Ectodermal cell (in vitro differentiated cells): ENCODE measurements around the gene ARSB.
"Not testable (repeated sequence)": the region's sequence is repeated elsewhere in the genome, so short reads cannot be mapped to it uniquely, and the experiment has no call there.

ENCODE experiments used
- H3K27ac ChIP-seq: 2 replicates; pipeline ENCODE4 v1.7.0; 2013; ENCODE audit warnings: mild to moderate bottlenecking, low read depth, low read length; ENCODE audit not compliant: insufficient read depth, poor library complexity, severe bottlenecking
- H3K27me3 ChIP-seq: 2 replicates; pipeline ENCODE4 v1.7.0; 2013; ENCODE audit warnings: mild to moderate bottlenecking, low read length; ENCODE audit not compliant: insufficient read depth, control insufficient read depth, poor library complexity, severe bottlenecking
- H3K36me3 ChIP-seq: one replicate; pipeline ENCODE4 v1.7.0; 2013; ENCODE audit warnings: low read length; ENCODE audit not compliant: control insufficient read depth, insufficient read depth
- H3K4me1 ChIP-seq: one replicate; pipeline ENCODE4 v1.7.0; 2013; ENCODE audit warnings: low read length; ENCODE audit not compliant: control insufficient read depth, insufficient read depth
- H3K4me3 ChIP-seq: 2 replicates; pipeline ENCODE4 v1.7.0; 2013; ENCODE audit warnings: low read depth, low read length, control low read depth; ENCODE audit not compliant: insufficient read depth
- H3K9me3 ChIP-seq: 2 replicates; pipeline ENCODE4 v1.7.0; 2013; ENCODE audit warnings: mild to moderate bottlenecking, low read length, moderate library complexity; ENCODE audit not compliant: control insufficient read depth
- WGBS, 2 experiments: methylation state at CpG; one replicate each; pipeline ENCODE4 v1.1.7; 2013; ENCODE audit warnings: missing lambda C conversion rate in 2 of 2; 5-methylcytosine and 5-hydroxymethylcytosine counted together

ARSB gene

DNA sequence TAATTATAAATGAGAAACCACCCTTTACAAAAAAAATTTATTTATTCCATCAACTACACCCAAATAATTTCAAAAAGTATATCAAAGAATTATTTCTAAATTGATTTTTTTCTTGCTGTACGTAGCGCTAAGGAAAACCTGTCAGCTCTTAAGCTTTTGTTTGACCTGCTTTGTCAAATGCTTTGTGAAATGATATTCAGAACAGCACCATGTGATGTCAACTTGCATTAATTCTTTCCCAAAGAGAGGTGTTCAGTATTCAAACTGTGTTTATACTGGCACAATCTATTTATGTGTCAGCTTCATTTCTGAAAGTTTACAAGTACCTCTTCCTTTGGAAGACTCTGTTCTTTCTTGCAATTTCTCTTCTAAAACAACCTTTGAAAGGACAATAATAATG is 12.0 kb upstream of the ARSB start:
- H3K36me3 ChIP-seq, result no peaks in the 10 kb centered on the region
- no peaks in the 10 kb centered on the region for H3K4me1 ChIP-seq
- H3K9me3 ChIP-seq, result no peaks in the 10 kb centered on the region
- no peak overlapping the region for H3K4me3 ChIP-seq
- WGBS, 2 experiments, result 91 to 96% methylated on average over 2 of the region's 2 CpGs
- no peak overlapping the region for H3K27ac ChIP-seq
- H3K27me3 ChIP-seq, result no peaks in the 10 kb centered on the region

DNA sequence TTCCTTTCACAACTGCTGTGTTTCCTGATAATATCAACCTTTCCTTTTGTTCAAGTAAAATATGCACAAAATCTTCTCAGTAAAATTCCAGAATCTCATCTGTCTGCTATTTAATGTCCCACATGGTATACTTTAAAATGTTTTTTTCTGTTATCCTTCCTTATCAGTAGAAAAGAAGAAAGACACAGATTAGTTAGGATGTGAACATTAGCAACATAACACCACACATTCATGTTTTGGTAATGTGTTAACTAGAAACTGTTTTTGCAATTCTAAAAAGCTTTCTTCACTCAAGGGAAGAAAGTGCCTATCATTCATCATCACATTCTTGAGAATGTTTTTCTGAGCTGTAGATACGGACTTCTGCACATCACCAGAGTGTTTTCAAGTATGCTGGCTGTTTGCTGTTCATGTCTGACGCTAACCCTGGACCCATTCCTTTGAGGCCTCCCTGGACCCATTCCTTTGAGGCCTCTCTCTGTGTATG is 10.5 kb upstream of the ARSB start:
- Histone ChIP-seq H3K4me1 (no peaks in the 10 kb centered on the region), H3K9me3 (no peaks in the 10 kb centered on the region), H3K36me3 (no peaks in the 10 kb centered on the region), H3K4me3 (no peak overlapping the region), H3K27ac (no peak overlapping the region), H3K27me3 (no peaks in the 10 kb centered on the region)
- 87 to 96% methylated on average over 2 of the region's 2 CpGs for WGBS, 2 experiments

GRCh38 chr5:78993165-78993564 is 8.1 kb upstream of the ARSB start:
- Histone ChIP-seq H3K27me3 (no peaks in the 10 kb centered on the region), H3K36me3 (no peaks in the 10 kb centered on the region), H3K4me1 (no peaks in the 10 kb centered on the region), H3K4me3 (no peak overlapping the region), H3K9me3 (no peaks in the 10 kb centered on the region), H3K27ac (no peak overlapping the region)

DNA sequence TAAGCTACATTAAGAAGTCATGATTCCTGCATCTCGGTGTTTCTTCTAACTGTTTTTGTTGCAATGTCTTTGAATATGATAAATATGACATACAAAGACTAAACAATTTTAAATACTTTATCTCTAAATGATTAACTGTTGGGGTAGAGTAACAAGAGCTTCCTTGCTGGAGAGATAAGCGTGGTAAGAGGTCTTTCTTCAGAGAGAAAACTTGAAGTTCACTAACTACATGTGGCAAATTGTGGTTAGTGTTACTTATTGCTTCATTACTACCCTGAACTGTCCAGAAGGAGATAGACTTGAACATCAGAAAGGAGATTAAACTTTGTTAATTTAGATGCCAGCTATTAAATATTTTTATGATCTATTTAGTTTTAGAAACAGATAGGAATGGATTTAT is 7.0 kb upstream of the ARSB start:
- no peaks in the 10 kb centered on the region for H3K9me3 ChIP-seq
- no peaks in the 10 kb centered on the region for H3K4me1 ChIP-seq
- H3K36me3 ChIP-seq, result no peaks in the 10 kb centered on the region
- no peaks in the 10 kb centered on the region for H3K27me3 ChIP-seq
- no peak overlapping the region for H3K27ac ChIP-seq
- no peak overlapping the region for H3K4me3 ChIP-seq
- WGBS, 2 experiments, result 96 to 100% methylated on average over 1 of the region's 2 CpGs

- Histone ChIP-seq H3K27ac (no peak overlapping the region), H3K27me3 (peaks cover 4% of the 10 kb centered on the region), H3K36me3 (no peaks in the 10 kb centered on the region), H3K4me3 (no peak overlapping the region), H3K9me3 (no peaks in the 10 kb centered on the region), H3K4me1 (peaks cover 6% of the 10 kb centered on the region)
- 89% methylated on average over 12 of the region's 12 CpGs for WGBS, 2 experiments
These were observed 4.0 kb upstream of the ARSB start for GRCh38 chr5:78989080-78989479.

- Histone ChIP-seq H3K36me3 (no peaks in the 10 kb centered on the region), H3K9me3 (no peaks in the 10 kb centered on the region), H3K4me1 (peaks cover 6% of the 10 kb centered on the region), H3K4me3 (peak overlapping the region; percentile 74), H3K27ac (peak overlapping the region; percentile 93), H3K27me3 (peaks cover 4% of the 10 kb centered on the region)
- WGBS, 2 experiments, result 50% methylated on average over 11 of the region's 11 CpGs
These were observed 664 bp upstream of the ARSB start for GRCh38 chr5:78985725-78986223.

DNA sequence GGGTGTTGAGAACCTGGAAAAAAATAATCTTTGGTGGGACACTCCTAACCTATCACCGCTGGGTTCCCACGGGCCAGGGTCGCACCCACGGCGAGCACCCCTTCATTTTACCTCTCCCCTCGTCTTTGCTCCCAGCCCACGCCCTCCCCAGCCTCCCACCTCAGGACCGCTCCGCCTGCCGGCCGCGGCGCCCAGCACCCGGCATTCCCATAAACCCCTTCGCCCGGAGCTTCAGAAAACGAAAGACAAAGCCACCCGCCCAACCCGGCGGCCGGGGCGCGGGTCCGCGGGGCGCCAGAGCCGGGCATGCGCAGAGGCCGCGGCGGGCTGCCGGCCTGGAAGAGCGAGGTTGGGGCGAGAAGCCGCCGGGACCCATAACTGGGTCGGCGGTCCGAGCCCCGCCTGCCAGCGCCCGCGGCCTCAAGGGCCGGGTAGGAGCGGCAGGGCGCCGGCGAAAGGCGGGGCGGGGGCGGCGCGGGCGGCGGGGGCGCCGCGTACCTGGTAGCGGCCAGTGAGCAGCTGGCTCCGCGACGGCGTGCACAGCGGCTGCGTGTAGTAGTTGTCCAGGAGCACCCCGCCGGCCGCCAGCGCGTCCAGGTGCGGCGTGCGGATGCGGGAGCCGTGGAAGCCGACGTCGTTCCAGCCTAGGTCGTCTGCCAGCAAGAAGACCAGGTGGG is 533 bp downstream of the ARSB start:
- Histone ChIP-seq H3K4me1 (peaks cover 6% of the 10 kb centered on the region), H3K27me3 (peaks cover 4% of the 10 kb centered on the region), H3K36me3 (no peaks in the 10 kb centered on the region), H3K9me3 (no peaks in the 10 kb centered on the region), H3K27ac (peak overlapping the region; percentile 93), H3K4me3 (peak overlapping the region; percentile 74)
- 0% methylated on average over 79 of the region's 79 CpGs for WGBS, 2 experiments

DNA sequence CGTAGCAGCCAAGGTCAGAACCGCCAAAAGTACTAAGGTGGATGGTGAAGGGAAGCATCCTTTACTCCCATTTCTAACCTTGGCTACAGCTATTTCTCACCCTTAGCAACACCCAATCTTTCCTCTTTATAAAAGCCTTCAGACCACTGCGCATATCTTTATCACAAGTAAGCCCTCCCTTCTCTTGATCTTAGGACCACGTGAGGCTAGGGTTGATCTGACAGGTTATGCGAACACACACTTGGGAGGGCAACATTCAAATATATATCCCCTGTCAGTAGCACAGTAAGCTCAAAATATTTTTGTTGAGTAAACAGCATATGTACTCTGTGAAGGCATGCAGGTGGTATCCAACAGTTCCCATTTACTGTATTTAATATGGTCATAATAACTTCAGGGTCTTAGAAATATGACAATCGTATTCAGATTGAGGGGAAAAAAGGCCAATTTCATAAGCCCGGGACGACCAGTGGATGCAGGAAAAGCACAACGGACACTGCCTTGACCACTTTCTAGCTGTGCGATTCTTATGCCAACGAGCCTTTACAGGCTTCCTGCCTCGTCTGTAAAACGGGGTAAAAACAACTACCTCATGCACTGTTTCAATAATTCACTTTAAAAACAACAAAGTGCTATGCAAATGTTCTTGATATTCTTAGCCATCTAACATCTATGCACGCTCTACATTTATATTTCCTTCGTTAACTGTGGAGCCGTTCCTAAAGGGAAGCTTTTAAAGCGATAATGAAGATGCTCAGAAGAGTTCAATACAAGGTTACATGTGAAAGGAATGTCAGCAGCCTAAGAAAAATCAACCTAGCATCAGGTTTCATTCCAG is 1.3 kb downstream of the ARSB start:
- Histone ChIP-seq H3K4me1 (peaks cover 6% of the 10 kb centered on the region), H3K4me3 (peak overlapping the region; percentile 74), H3K27me3 (peaks cover 4% of the 10 kb centered on the region), H3K9me3 (no peaks in the 10 kb centered on the region), H3K36me3 (no peaks in the 10 kb centered on the region), H3K27ac (no peak overlapping the region)
- 29 to 31% methylated on average over 17 of the region's 17 CpGs for WGBS, 2 experiments

GRCh38 chr5:78983194-78983593 is 1.9 kb downstream of the ARSB start:
- H3K27me3 ChIP-seq, H3K9me3 ChIP-seq, H3K27ac ChIP-seq, H3K4me1 ChIP-seq, H3K4me3 ChIP-seq, H3K36me3 ChIP-seq: not testable (repeated sequence)
- 91 to 97% methylated on average over 9 of the region's 9 CpGs for WGBS, 2 experiments

DNA sequence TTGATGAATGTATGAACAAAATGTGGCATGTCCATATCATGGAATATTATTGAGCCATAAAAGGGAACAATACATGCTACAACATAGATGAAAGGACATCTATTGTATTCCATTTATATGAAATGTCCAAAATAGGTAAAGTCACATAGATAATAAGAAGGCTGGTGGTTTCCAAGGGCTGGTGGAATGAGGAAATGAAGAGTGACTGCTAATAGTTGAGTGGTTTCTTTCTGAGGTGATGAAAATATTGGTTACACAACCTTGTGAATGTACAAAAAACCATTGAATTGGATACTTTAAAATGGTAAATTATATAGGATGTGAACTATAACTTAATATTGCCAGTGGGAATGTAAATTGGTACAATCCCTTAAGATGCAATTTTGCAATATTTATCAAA is 5.2 kb downstream of the ARSB start:
- H3K4me1 ChIP-seq, result no peaks in the 10 kb centered on the region
- H3K36me3 ChIP-seq, result no peaks in the 10 kb centered on the region
- H3K9me3 ChIP-seq, result no peaks in the 10 kb centered on the region
- H3K27me3 ChIP-seq, result no peaks in the 10 kb centered on the region
- H3K4me3 ChIP-seq, result no peak overlapping the region
- no peak overlapping the region for H3K27ac ChIP-seq
